Activated CD8-positive, alpha-beta T cell treated with anti-CD3 and anti-CD28 coated beads for 36 hours (primary cell): ENCODE measurements around the gene ORMDL2. TPM values are rescaled to one million over a fixed set of nuclear protein-coding genes. Genes with fewer than 3 reads are reported as not detected.

Experiments
- ATAC-seq: fragments of 200-7000 bp; cut with Tn5 transposase; one replicate; pipeline ENCODE4 v1.10.0; 2021; ENCODE audit warnings: mild to moderate bottlenecking, moderate library complexity
- CTCF ChIA-PET: fragments of 350-600 bp; sonication (Branson Sonifier 250); formaldehyde crosslinking; loops from one replicate; lab custom pipeline; 2021; ENCODE audit warnings: antibody characterized with exemption; lab: Charles Lee
- POLR2A ChIA-PET: fragments of 350-600 bp; sonication (Branson Sonifier 250); formaldehyde crosslinking; loops from one replicate; lab custom pipeline; 2021; ENCODE audit warnings: antibody characterized with exemption; lab: Charles Lee
- DNase-seq: peaks from one replicate; pipeline ENCODE4 v3.0.0-alpha.2; 2020
- H3K27ac Mint-ChIP-seq: one replicate; pipeline ENCODE4 v1.8.0; 2021; ENCODE audit warnings: mild to moderate bottlenecking, mixed read lengths
- H3K27me3 Mint-ChIP-seq: one replicate; pipeline ENCODE4 v1.8.0; 2021; ENCODE audit warnings: mixed read lengths
- H3K36me3 Mint-ChIP-seq: one replicate; pipeline ENCODE4 v1.8.0; 2021; ENCODE audit warnings: low read depth, mixed read lengths
- H3K4me1 Mint-ChIP-seq: one replicate; pipeline ENCODE4 v1.8.0; 2021; ENCODE audit warnings: low read depth, mixed read lengths
- H3K4me3 Mint-ChIP-seq: one replicate; pipeline ENCODE4 v1.8.0; 2021; ENCODE audit warnings: mild to moderate bottlenecking, moderate library complexity, mixed read lengths
- H3K9me3 Mint-ChIP-seq: one replicate; pipeline ENCODE4 v1.8.0; 2021; ENCODE audit warnings: mixed read lengths
- CTCF ChIP-seq: fragments of 200-600 bp; IDR thresholded peaks from one replicate; pipeline ENCODE4 v1.8.0; 2022; ENCODE audit warnings: antibody characterized with exemption, mild to moderate bottlenecking
- intact Hi-C: fragments of 100-400 bp; cut with micrococcal nuclease; formaldehyde crosslinking; loops from one replicate; pipeline ENCODE4 v1.10.0; 2022
- total RNA-seq, 2 experiments: library from RNA; stranded (reverse); gene quantifications; one replicate each; pipeline ENCODE4 v1.2.3, GENCODE V29; 2021

Gene ORMDL2
- total RNA-seq, 2 experiments from 2014 or later, result 24.2 to 27.0 TPM

- intact Hi-C loops, result no loop called here
- no peak for ATAC-seq
- H3K27ac Mint-ChIP-seq, result no peak overlapping the region
These were observed 20.3 kb upstream of the ORMDL2 start for GRCh38 chr12:55797550-55797949.

GRCh38 chr12:55806982-55807381 is 10.9 kb upstream of the ORMDL2 start:
- ChIA-PET POLR2A (interaction anchor here (1.2 kb wide), 1 partner anchor 11 kb away, joined by 4 read pairs; the partner anchor contains the start of genes ORMDL2 and SARNP), CTCF (no interaction called here)
- Mint-ChIP-seq H3K4me3 (no peak overlapping the region), H3K27ac (no peak overlapping the region), H3K27me3 (no peaks in the 10 kb centered on the region), H3K9me3 (no peaks in the 10 kb centered on the region), H3K36me3 (peaks cover 25% of the 10 kb centered on the region), H3K4me1 (peaks cover 19% of the 10 kb centered on the region)
- ATAC-seq (no peak), DNase-seq (no peak)
- TF ChIP-seq CTCF, result no peak
- intact Hi-C loops, result no loop called here

More at GRCh38 chr12:55797550-55797949, 20.3 kb upstream of the ORMDL2 start:
- no peaks in the 10 kb centered on the region for H3K27me3 Mint-ChIP-seq
- TF ChIP-seq CTCF, result no peak
- no peak for DNase-seq
- H3K4me1 Mint-ChIP-seq, result peaks cover 17% of the 10 kb centered on the region
- ChIA-PET POLR2A (interaction anchor here (0.7 to 1.0 kb wide), 3 partner anchors 10 to 59 kb away, joined by 3 to 4 read pairs (median 3); no protein-coding TSS in a partner anchor), CTCF (interaction anchor here (1.2 to 6.3 kb wide), 9 partner anchors 9 to 198 kb away, joined by 3 to 66 read pairs (median 6); no protein-coding TSS in a partner anchor)
- peaks cover 40% of the 10 kb centered on the region for H3K36me3 Mint-ChIP-seq
- no peaks in the 10 kb centered on the region for H3K9me3 Mint-ChIP-seq
- no peak overlapping the region for H3K4me3 Mint-ChIP-seq

- no peak for TF ChIP-seq CTCF
- no peaks in the 10 kb centered on the region for H3K27me3 Mint-ChIP-seq
- peaks cover 26% of the 10 kb centered on the region for H3K36me3 Mint-ChIP-seq
- ChIA-PET CTCF (interaction anchor here (0.7 to 1.3 kb wide), 2 partner anchors 16 to 130 kb away, joined by 3 to 4 read pairs; no protein-coding TSS in a partner anchor), POLR2A (interaction anchor here (1.3 kb wide), 1 partner anchor 20 kb away, joined by 4 read pairs; the partner anchor contains the start of gene DNAJC14)
- H3K9me3 Mint-ChIP-seq, result no peaks in the 10 kb centered on the region
- no peak overlapping the region for H3K4me3 Mint-ChIP-seq
- H3K4me1 Mint-ChIP-seq, result peaks cover 32% of the 10 kb centered on the region
- DNase-seq, result no peak
- intact Hi-C loops, result no loop called here
- no peak overlapping the region for H3K27ac Mint-ChIP-seq
- ATAC-seq, result no peak
These were observed 8.6 kb upstream of the ORMDL2 start for GRCh38 chr12:55809274-55809673.

- H3K36me3 Mint-ChIP-seq, result peaks cover 30% of the 10 kb centered on the region
- no peaks in the 10 kb centered on the region for H3K9me3 Mint-ChIP-seq
- no peak overlapping the region for H3K27ac Mint-ChIP-seq
- H3K4me1 Mint-ChIP-seq, result peaks cover 38% of the 10 kb centered on the region
- ATAC-seq (no peak), DNase-seq (no peak)
- intact Hi-C loops, result no loop called here
- no peak for TF ChIP-seq CTCF
- POLR2A ChIA-PET, result interaction anchor here (1.0 to 1.4 kb wide), 5 partner anchors 9 to 187 kb away, joined by 3 to 4 read pairs (median 3); no protein-coding TSS in a partner anchor
- no peak overlapping the region for H3K4me3 Mint-ChIP-seq
- no peaks in the 10 kb centered on the region for H3K27me3 Mint-ChIP-seq
- CTCF ChIA-PET, result interaction anchor here (0.6 to 2.3 kb wide), 8 partner anchors 11 to 444 kb away, joined by 3 to 13 read pairs (median 4); no protein-coding TSS in a partner anchor
These were observed 5.8 kb upstream of the ORMDL2 start for GRCh38 chr12:55812088-55812487.

GRCh38 chr12:55814257-55814656 is 3.6 kb upstream of the ORMDL2 start:
- peak overlapping the region; percentile 13 for H3K27ac Mint-ChIP-seq

More at GRCh38 chr12:55814257-55814656, 3.6 kb upstream of the ORMDL2 start:
- H3K27me3 Mint-ChIP-seq, result no peaks in the 10 kb centered on the region
- peaks cover 22% of the 10 kb centered on the region for H3K36me3 Mint-ChIP-seq
- POLR2A ChIA-PET, result interaction anchor here (1.2 kb wide), 2 partner anchors 15 to 67 kb away, joined by 3 to 6 read pairs; partner anchors contain the start of gene DNAJC14
- no peak for TF ChIP-seq CTCF
- CTCF ChIA-PET, result interaction anchor here (0.9 to 2.3 kb wide), 4 partner anchors 76 to 126 kb away, joined by 3 to 13 read pairs (median 4); no protein-coding TSS in a partner anchor
- intact Hi-C loops, result no loop called here
- H3K4me3 Mint-ChIP-seq, result no peak overlapping the region
- H3K9me3 Mint-ChIP-seq, result no peaks in the 10 kb centered on the region
- ATAC-seq, result no peak
- H3K4me1 Mint-ChIP-seq, result peaks cover 46% of the 10 kb centered on the region
- no peak for DNase-seq
